GM18502 (cell line): ENCODE measurements around the gene ATG7.
A peak's percentile ranks its signal among the peaks of the same experiment; 100 is the strongest.
"Not testable (repeated sequence)": the region's sequence is repeated elsewhere in the genome, so short reads cannot be mapped to it uniquely, and the experiment has no call there.

Source experiments
- ATAC-seq: cut with Tn5 transposase; IDR thresholded peaks from one replicate; pipeline ENCODE4 v1.9.1; 2021; ENCODE audit warnings: mild to moderate bottlenecking; ENCODE audit not compliant: unreplicated experiment, poor library complexity

Gene ATG7

GRCh38 chr3:11250902-11251806 is 21.0 kb upstream of the ATG7 start:
- ATAC-seq = no peak

GRCh38 chr3:11251807-11252176 is 20.4 kb upstream of the ATG7 start:
- no peak for ATAC-seq

- ATAC-seq = no peak
Measured at GRCh38 chr3:11254876-11255275, 17.3 kb upstream of the ATG7 start.

GRCh38 chr3:11255537-11255936 is 16.7 kb upstream of the ATG7 start:
- not testable (repeated sequence) for ATAC-seq

GRCh38 chr3:11258958-11259357 is 13.2 kb upstream of the ATG7 start:
- no peak for ATAC-seq

- ATAC-seq = no peak
Measured at GRCh38 chr3:11260460-11260859, 11.7 kb upstream of the ATG7 start.

- ATAC-seq = no peak
Measured at GRCh38 chr3:11269007-11269406, 3.2 kb upstream of the ATG7 start.

GRCh38 chr3:11272906-11273574 is 843 bp downstream of the ATG7 start:
- ATAC-seq = no peak

- no peak for ATAC-seq
Measured at GRCh38 chr3:11273891-11274291, 1.7 kb downstream of the ATG7 start.

GRCh38 chr3:11274566-11275142 is 2.5 kb downstream of the ATG7 start:
- ATAC-seq = no peak

- ATAC-seq = no peak
Measured at GRCh38 chr3:11275926-11276325, 3.7 kb downstream of the ATG7 start.

- no peak for ATAC-seq
Measured at GRCh38 chr3:11276901-11277300, 4.7 kb downstream of the ATG7 start.

- ATAC-seq = no peak
Measured at GRCh38 chr3:11282250-11283138, 10.3 kb downstream of the ATG7 start.

- no peak for ATAC-seq
Measured at GRCh38 chr3:11283139-11283475, 10.9 kb downstream of the ATG7 start.

GRCh38 chr3:11284011-11284410 is 11.8 kb downstream of the ATG7 start:
- no peak for ATAC-seq

GRCh38 chr3:11285471-11285870 is 13.3 kb downstream of the ATG7 start:
- no peak for ATAC-seq

GRCh38 chr3:11287404-11287803 is 15.2 kb downstream of the ATG7 start:
- no peak for ATAC-seq

GRCh38 chr3:11288021-11288491 is 15.9 kb downstream of the ATG7 start:
- ATAC-seq = no peak

- ATAC-seq = peak; percentile 76
Measured at GRCh38 chr3:11288786-11289637, 16.8 kb downstream of the ATG7 start.
